HUES6 (cell line): ENCODE data around the gene USP20.

Experiments
- H3K27ac ChIP-seq: 2 replicates; pipeline ENCODE4 v1.7.0; 2013; ENCODE audit warnings: low read depth, mild to moderate bottlenecking, low read length, inconsistent platforms
- H3K27me3 ChIP-seq: 2 replicates; pipeline ENCODE4 v1.6.1; 2013; ENCODE audit warnings: low read length; ENCODE audit not compliant: control insufficient read depth, insufficient read depth
- H3K36me3 ChIP-seq: 2 replicates; pipeline ENCODE4 v1.6.1; 2013; ENCODE audit warnings: low read length; ENCODE audit not compliant: control insufficient read depth, insufficient read depth
- H3K4me1 ChIP-seq: 2 replicates; pipeline ENCODE4 v1.6.1; 2013; ENCODE audit warnings: low read length; ENCODE audit not compliant: control insufficient read depth, insufficient read depth
- H3K4me3 ChIP-seq: 2 replicates; pipeline ENCODE4 v1.5.1; 2013; ENCODE audit warnings: low read depth, low read length
- H3K9ac ChIP-seq: one replicate; pipeline ENCODE4 v1.6.1; 2013; ENCODE audit warnings: mild to moderate bottlenecking, low read length
- H3K9me3 ChIP-seq: 2 replicates; pipeline ENCODE4 v1.6.1; 2013; ENCODE audit warnings: low read depth, low read length; ENCODE audit not compliant: control insufficient read depth, insufficient read depth

USP20 gene

GRCh38 chr9:129898185-129898584, 62.9 kb downstream of the USP20 start:
- Histone ChIP-seq H3K4me1 (no peaks in the 10 kb centered on the region), H3K4me3 (no peak overlapping the region), H3K9me3 (no peaks in the 10 kb centered on the region), H3K9ac (no peak overlapping the region), H3K36me3 (peaks cover 40% of the 10 kb centered on the region), H3K27ac (no peak overlapping the region), H3K27me3 (no peaks in the 10 kb centered on the region)

GRCh38 chr9:129899620-129900019, 64.4 kb downstream of the USP20 start:
- Histone ChIP-seq H3K36me3 (peaks cover 40% of the 10 kb centered on the region), H3K27ac (no peak overlapping the region), H3K4me3 (no peak overlapping the region), H3K9me3 (no peaks in the 10 kb centered on the region), H3K9ac (no peak overlapping the region), H3K27me3 (no peaks in the 10 kb centered on the region), H3K4me1 (no peaks in the 10 kb centered on the region)

- H3K27me3 ChIP-seq: no peaks in the 10 kb centered on the region
- H3K4me3 ChIP-seq: no peak overlapping the region
- H3K9me3 ChIP-seq: no peaks in the 10 kb centered on the region
- H3K27ac ChIP-seq: no peak overlapping the region
- H3K9ac ChIP-seq: no peak overlapping the region
- peaks cover 33% of the 10 kb centered on the region for H3K36me3 ChIP-seq
- H3K4me1 ChIP-seq: no peaks in the 10 kb centered on the region
These were observed 65.2 kb downstream of the USP20 start for GRCh38 chr9:129900263-129901027.

GRCh38 chr9:129901993-129902739, 66.9 kb downstream of the USP20 start:
- H3K36me3 ChIP-seq: peaks cover 27% of the 10 kb centered on the region
- H3K27ac ChIP-seq: no peak overlapping the region
- H3K9me3 ChIP-seq: no peaks in the 10 kb centered on the region
- H3K9ac ChIP-seq: no peak overlapping the region
- no peaks in the 10 kb centered on the region for H3K4me1 ChIP-seq
- H3K4me3 ChIP-seq: no peak overlapping the region
- no peaks in the 10 kb centered on the region for H3K27me3 ChIP-seq

- no peak overlapping the region for H3K4me3 ChIP-seq
- no peaks in the 10 kb centered on the region for H3K9me3 ChIP-seq
- no peaks in the 10 kb centered on the region for H3K27me3 ChIP-seq
- H3K4me1 ChIP-seq: no peaks in the 10 kb centered on the region
- H3K9ac ChIP-seq: no peak overlapping the region
- H3K36me3 ChIP-seq: peaks cover 32% of the 10 kb centered on the region
- H3K27ac ChIP-seq: no peak overlapping the region
These were observed 67.5 kb downstream of the USP20 start for GRCh38 chr9:129902740-129903134.

- H3K4me3 ChIP-seq: no peak overlapping the region
- H3K36me3 ChIP-seq: peaks cover 28% of the 10 kb centered on the region
- peaks cover 6% of the 10 kb centered on the region for H3K4me1 ChIP-seq
- no peak overlapping the region for H3K27ac ChIP-seq
- no peaks in the 10 kb centered on the region for H3K27me3 ChIP-seq
- H3K9me3 ChIP-seq: no peaks in the 10 kb centered on the region
- H3K9ac ChIP-seq: no peak overlapping the region
These were observed 69.5 kb downstream of the USP20 start for GRCh38 chr9:129904734-129905133.

- H3K27me3 ChIP-seq: no peaks in the 10 kb centered on the region
- H3K4me3 ChIP-seq: no peak overlapping the region
- no peak overlapping the region for H3K27ac ChIP-seq
- H3K9ac ChIP-seq: no peak overlapping the region
- peaks cover 6% of the 10 kb centered on the region for H3K4me1 ChIP-seq
- H3K36me3 ChIP-seq: peaks cover 20% of the 10 kb centered on the region
- H3K9me3 ChIP-seq: no peaks in the 10 kb centered on the region
These were observed 71.0 kb downstream of the USP20 start for GRCh38 chr9:129906298-129906697.

GRCh38 chr9:129907201-129907600, 71.9 kb downstream of the USP20 start:
- Histone ChIP-seq H3K9me3 (no peaks in the 10 kb centered on the region), H3K27me3 (no peaks in the 10 kb centered on the region), H3K27ac (no peak overlapping the region), H3K9ac (no peak overlapping the region), H3K36me3 (peaks cover 13% of the 10 kb centered on the region), H3K4me3 (no peak overlapping the region), H3K4me1 (peaks cover 6% of the 10 kb centered on the region)

GRCh38 chr9:129908906-129909305, 73.6 kb downstream of the USP20 start:
- Histone ChIP-seq H3K36me3 (peaks cover 7% of the 10 kb centered on the region; the same call in 1 of the 2 replicates), H3K27me3 (no peaks in the 10 kb centered on the region), H3K9ac (no peak overlapping the region), H3K4me1 (peaks cover 6% of the 10 kb centered on the region), H3K4me3 (no peak overlapping the region), H3K9me3 (no peaks in the 10 kb centered on the region), H3K27ac (no peak overlapping the region)

- Histone ChIP-seq H3K9ac (no peak overlapping the region), H3K9me3 (no peaks in the 10 kb centered on the region), H3K27me3 (no peaks in the 10 kb centered on the region), H3K27ac (no peak overlapping the region), H3K4me1 (peaks cover 6% of the 10 kb centered on the region), H3K36me3 (peaks cover 7% of the 10 kb centered on the region; the same call in 1 of the 2 replicates), H3K4me3 (no peak overlapping the region)
These were observed 74.6 kb downstream of the USP20 start for GRCh38 chr9:129909851-129910250.
